GM19452 (cell line): ENCODE data around the gene HLA-DOA.

Experiments used
- ATAC-seq: cut with Tn5 transposase; IDR thresholded peaks from one replicate; pipeline ENCODE4 v1.9.1; 2021; ENCODE audit not compliant: unreplicated experiment

The HLA-DOA gene

DNA sequence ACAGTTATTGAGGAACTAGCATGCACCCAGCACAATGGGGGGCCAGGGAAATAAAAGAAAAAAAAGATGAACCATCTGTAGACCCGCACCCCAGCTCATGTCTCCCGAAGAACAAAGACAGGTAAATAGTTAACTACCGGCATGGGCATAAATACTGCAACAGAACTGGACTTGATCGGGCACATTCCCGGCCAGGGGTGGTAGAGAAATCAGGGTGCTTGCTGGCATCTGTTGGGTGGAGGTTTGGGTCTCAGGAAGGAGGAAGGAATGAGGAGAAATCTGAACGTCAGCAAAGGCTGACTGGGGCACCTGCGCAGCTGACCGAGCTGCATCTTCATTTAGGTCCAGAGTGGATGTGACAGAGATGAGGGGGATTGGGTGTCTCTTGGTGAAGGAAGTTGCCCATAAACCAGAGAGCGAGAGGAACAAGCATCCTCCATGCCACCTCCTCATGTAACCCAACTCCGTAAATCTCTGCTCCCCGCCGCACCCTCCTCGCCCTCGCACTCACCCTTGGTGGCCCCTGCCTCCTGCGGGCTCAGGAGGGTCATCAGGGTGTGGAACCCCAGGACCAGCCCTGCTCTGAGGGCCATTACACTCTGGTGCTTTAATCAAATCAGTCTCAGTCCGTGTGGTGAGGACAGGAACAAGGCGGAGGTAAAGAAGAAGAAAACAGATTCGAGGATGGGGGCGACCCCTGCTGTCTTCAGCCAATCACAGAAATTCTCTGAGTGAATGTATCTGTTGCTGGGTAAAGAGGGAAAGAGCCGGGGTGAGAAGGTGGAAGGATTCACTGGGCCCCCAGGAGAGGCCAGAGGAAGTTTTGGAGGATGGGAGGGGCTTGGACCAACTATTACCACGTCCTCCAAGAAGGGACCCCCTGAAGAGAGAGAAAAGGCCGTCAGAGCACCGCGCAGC is at the start of gene HLA-DOA:
Gene HLA-DOA, minus strand, starts transcription at position 648 of the 918 bp plus-strand sequence.
- no peak for ATAC-seq

DNA sequence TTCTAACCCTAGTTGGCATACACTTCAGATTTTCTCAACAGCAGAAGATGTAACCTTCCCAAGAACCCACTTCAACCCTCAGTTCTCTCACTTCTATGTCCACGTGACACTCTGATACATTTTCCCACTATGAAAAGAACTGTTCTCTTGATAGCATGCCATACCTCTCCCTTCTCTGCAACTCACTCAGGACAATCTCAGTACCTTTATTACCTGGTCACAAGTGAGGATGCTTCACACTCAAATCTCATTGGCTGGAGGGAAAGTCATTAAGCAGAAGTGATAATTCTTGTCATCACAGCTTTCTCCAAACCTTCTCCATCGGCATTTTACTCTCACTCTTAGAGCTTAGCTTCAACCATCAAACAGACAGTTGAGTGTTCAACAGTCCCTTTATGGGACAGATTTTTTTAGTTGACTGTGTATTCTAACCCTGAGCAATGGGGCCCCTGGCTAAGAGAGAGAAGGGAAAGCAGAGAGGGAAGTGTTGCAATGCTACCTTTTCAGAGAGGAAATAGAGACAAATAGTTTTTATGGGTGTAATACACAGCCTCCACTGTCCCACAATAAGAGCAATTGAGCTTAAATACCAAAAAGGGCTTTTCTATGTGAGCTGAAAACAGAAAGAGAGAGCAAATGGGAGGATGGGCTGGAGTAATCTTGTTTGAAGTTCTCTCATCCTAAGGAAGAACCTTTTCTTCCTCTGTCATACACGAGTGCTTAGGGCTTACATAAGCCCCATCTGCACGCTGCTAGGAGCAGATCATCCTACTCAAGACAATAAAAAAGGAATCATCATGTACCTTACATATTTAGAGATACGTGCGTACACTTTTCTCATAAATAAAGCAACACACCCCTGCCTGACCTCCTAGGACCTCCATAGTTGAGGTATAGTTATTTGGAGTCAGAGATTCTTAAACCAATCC is 48.1 kb upstream of the HLA-DOA start:
- ATAC-seq, result no peak

DNA sequence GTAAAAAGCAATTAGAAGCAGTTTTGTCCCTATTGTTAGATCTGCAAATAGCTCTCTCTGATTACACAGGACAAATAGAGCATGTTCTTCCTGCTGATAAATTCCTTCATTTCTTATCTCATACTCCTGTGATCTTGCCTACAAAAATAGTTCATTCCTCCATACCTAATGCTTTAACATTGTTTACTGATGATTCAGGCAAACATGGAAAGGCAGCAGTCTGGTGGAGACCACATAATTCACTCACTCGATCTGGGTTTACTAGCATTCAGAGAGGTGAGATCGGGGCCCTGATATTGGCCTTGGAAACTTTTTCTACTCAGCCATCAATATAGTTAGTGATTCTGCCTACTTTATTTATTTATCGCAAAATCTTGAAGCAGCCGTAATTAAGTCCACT is 43.8 kb upstream of the HLA-DOA start:
- no peak for ATAC-seq

DNA sequence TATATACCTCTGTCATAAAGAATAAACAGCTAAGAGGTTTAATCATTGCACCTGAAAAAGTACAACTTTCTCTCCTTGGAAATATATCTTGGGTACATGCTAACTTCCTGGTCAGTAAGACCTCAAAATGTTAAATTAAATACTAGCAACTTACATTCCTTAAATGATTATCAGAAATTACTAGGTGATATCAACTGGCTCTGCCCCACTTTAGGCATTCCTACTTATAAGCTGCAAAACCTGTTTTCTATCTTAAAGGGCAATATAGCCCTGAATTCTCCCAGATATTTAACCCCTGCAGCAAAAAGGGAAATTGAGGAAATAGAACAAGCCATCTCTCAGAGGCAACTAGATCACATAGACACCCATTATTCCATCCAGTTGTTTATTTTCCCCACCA is 43.2 kb upstream of the HLA-DOA start:
- no peak for ATAC-seq

DNA sequence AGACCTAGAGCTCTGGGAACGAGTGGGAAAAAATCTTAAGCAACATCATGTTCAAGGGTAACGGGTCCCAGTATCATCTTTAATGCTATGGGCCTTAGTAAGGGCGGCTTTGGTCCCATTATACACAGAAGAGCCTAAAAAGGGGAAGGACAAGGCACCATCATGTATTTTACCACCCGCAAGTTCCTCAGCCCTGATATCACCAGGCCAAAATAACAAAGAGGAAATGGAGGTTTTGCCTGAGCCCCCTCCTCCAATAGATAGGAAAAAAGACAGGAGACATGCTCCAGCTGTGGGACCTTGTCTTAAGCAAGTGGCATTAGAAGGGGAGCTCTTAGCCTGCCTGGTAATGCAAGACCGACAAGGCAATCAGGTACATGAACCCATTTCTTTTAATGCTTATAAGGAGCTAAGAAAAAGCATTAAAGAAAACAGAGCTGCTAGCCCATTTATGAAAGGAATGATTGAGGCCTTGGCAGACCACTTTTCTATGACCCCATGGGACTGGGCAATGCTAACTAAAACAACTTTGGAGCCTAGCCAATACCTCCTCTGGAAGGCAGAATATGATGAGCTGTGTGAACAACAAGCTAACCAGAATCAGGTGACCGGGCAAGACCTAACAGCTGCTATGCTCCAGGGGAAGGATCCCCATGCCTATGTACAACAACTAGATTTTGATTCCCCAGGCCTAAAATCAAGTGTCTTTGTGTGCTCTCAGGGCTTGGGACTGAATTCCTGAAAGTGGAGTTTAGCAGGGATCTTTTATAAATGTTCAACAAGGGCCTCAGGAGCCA is 40.8 kb upstream of the HLA-DOA start:
- ATAC-seq, result no peak

DNA sequence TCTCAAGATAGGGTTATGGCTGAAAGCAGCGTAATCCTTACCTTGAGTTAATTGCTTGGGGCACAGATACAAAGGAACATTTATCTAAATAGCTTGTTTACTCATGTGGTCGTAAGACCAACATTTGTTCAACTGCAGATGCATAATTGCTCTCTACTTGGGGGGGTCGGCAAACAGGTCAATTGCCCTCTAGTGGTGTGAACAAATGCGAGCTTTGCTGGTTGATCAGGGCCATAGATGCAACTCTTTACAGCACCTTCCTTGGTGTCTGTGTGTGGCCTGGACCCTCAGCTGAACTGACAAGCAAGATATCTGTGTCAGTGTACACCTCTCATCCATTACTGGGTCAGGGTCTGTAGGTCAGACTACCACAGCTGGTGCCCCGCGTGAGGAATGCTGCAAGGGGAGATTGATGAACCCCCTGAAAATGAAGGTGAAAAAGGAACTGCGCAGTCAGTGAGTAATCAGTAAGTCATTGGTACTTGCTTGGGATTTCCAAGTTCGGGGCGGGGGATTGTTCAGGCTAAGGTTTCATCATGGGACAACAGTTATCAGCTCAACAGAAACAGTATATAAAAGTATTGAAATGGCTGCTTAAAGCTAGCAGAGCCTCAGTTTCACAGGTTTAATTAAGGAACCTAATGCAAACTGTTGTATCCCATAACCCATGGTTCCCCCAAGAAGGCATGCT is 40.1 kb upstream of the HLA-DOA start:
- ATAC-seq, result no peak

DNA sequence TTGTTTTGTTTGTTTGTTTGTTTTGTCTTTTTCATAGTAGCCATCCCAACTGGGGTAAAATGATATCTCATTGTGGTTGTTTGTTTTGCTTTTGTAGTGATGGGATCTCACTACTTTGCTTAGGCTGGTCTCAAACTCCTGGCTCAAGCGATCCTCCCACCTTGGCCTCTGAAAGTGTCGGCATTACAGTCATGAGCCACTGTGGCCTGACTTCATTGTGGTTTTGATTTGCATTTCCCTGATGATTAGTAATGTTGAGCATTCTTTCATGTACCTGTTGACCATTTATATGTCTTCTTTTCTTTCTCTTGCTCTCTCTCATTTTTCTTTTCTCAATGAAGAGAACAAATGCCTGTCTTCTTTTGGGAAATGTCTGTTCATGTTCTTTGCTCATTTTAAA is 30.8 kb upstream of the HLA-DOA start:
- no peak for ATAC-seq

DNA sequence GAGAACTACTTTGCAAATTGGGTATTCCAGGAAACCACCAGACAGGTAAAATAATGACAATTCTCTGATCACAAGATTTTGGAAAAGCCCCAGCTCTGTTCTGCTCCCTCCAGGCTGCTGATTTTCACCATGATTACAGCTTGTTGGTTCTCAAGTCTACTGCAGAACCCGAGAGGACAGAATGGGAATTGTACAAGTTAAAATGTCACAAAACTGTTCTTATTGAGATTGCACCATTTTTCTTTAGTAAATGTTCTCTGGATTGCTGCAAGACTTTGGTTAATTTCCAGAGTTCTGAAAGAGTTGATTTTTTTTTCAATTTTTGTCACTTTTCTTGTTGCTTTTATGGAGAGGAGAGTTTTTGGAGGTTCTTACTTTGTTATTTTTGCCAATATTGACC is 27.1 kb upstream of the HLA-DOA start:
- no peak for ATAC-seq

DNA sequence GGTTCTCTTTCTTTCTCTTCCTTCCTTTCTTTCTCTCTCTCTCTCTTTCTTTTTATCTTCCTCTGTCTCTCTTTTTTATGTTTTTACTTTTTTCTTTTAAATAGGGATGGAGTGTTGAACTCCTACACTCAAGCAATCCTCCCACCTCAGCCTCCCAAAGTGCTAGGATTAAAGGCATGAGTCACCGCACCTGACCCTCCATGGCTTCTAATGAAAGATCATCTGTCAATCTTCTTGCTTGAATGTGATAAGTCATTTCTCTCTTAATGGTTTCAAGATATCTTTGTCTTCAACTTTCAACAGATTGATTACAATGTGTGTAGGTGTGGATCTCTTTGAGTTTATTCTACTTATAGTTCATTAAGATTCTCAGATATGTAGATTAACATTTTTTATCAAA is 25.2 kb upstream of the HLA-DOA start:
- no peak for ATAC-seq

DNA sequence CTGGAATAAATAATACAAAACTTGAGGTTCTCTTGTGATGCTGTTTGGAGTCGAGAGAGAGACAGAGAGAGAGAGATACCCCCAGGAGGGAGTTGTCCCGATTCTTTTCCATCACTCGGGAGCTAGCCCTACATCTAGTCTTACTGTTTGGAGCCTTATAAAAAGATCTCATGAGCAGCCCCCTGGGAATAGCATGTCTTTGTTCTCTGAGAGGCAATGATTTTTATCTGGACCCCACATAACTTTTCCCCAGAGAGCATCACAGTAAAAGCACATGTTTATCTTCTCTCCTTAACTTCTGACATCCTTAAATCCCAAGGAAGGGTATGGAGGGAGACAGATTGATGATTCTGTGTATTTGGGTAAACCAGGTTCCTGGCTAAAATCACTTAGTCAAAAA is 20.9 kb upstream of the HLA-DOA start:
- no peak for ATAC-seq

DNA sequence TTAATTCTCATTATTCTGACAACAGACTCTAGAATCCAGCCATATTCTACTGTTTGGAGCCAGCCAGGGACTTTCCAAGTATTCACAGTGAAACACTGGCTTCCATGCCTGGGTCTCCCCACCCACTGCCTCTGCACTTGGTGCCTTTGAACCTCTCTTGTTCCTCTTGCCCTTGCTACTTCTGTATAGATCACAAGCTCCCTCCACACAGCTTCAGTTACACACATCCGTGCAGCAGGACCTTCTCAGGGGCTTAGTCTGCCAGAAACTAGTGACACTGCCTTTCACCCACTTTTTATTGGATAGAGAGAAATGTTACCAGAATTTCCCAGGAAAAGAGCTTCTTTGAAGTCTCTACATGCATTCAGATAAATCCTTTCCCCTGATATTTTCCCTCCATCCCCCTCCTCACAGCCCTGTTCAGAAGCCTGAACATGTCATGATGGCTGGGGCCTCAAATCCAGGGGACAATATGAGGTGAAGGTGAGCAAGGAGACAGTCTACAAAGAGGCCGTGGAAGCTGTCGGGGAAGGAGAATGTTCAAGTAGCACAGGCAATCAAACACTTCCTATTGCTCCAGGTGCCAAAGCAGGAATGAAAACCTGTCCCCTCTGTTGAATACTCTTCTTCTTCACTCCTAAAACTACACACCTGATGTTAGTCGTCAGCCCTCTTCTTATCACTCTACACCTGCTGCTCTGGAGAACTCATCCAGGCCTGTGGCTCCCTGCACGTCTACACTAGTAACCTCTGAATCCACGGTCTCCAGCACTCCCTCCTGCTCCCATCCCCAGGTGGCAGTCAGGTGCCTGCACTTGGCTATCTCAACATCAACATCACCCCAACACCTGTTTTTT is 20.2 kb upstream of the HLA-DOA start:
- peak; percentile 59 for ATAC-seq

DNA sequence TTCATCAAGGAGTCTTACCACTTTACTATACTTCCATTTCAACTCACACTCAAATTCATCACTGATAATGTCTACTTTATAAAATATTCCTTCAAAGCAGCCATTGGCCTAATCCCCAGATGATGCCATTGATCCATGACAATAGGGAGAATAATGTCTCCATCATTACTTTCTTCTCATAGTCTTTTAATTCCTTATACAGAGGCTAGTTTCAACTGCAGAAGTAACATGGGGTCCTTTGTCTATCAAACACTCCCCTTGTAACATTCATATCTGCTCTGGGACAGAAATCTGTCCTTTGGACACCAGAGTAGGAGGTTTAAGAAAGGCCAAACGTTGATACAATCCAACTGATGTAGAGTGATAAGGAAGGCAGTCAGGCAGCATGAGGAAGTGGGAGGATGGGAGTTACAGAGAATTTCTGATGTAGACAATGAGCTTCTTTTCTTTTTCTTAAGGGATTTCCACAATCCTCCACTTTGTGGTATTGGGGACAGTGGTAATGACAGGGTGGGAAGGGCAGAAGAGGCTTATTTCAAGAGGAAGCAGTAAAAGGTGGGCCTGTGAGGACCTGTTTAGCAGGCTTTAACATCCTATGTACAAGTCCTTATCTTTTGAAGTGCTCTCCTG is 18.9 kb upstream of the HLA-DOA start:
- ATAC-seq, result peak; percentile 1

DNA sequence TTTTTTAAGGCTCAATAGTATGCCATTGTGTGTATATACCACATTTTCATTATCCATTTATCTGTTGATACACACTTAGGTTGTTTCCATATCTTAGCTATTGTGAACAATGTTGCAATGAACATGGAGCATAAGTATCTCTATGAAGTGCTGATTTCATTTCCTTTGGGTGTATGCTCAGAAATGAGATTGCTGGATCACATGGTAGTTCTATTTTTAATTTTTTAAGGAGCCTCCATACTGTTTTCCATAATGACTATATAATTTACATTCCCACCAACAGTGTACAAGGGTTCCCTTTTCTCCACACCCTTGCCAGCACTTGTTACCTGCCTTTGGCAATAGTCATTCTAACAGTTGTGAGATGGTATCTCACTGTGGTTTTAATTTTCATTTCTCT is 15.1 kb upstream of the HLA-DOA start:
- no peak for ATAC-seq

DNA sequence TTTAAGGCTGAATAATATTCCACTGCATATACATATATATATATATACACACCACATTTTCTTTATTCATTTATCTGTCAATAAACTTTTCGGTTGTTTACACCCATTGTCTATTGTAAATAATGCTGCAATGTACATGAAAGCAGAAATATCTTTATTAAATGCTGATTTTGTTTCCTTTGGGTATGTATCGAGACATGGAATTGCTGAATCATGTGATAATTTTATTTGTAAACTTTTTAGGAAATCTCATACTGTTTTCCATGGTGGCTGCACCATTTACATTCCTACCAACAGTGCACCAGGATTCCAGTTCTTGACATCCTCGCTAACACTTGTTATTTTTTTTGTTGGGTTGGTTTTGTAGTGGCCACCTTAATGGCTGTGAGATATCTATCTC is 14.1 kb upstream of the HLA-DOA start:
- no peak for ATAC-seq

DNA sequence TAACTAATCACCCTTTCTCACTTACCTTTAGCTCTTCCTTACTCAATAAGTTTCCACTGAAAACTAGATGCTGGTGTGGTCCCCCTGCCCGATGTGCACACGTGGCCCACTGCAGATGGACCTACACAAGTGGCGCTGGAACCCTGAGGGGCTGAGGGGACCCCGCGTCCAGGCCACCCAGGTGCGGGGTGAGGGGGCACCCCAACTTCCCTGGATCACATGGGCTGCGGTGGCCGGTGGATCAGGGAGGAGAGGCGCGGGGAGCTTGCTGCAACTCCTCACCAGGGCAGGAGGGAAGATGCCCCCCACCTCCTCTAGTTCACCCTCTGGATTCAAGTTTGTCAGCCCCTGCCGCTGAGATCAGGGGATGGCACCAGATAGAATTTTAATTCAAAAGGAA is 12.5 kb upstream of the HLA-DOA start:
- ATAC-seq, result no peak

DNA sequence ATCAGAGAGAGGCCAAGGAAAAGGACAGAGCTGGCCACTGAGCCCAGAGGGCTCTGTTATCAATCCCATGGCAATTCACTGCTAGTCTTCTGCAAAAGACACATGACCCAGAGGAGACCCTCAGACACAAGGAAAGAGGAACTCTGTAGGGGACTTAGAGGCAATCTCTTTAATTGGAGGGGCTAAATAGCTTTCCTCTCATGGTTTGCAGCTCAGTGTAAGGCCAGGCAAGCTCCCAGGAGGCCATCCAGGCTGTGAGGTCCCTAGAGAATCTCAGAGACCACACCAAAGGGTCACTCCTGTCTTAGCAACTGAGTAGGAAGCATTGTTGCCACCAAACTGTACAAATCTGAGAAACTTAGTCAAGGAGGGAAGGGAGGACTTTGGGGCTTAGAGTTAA is 10.0 kb upstream of the HLA-DOA start:
- ATAC-seq, result peak; percentile 6

DNA sequence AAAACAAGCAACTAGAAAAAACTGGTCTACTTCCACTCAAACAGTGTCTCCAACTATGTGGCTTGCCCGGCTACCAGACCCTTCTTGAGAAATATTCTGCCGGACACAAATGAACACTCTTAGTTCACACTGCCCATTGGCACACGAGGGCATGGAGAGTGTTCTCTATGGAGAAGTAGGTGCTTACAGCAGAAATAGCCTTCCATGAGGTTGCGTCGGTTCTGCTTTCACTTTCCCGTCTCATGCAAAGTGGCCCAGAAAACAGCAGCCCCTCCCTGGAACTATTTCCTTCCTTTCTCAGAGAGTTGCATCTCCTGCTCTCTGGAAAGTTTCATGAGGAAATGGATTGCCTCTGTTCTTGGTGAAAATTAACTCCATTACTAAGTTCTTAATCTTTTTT is 9.5 kb upstream of the HLA-DOA start:
- ATAC-seq, result peak; percentile 60

DNA sequence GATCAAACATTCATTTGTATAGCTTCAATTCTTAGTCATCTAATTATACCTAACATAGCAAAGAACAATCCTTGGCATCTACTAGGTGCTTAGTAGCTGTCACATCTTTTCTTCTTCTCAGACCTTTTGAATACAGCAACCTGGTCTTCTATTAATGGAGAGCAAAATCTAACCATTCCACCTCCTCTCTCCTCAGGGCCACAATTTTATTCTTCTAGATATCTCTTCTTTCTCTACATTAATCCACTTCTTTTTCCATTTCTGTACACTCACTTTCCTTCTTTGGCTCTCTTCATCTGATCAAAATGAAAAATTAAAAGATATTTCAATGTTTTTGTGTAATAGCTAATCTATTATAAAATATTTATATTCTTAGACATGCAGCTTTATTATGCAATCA is 9.0 kb upstream of the HLA-DOA start:
- ATAC-seq, result no peak

DNA sequence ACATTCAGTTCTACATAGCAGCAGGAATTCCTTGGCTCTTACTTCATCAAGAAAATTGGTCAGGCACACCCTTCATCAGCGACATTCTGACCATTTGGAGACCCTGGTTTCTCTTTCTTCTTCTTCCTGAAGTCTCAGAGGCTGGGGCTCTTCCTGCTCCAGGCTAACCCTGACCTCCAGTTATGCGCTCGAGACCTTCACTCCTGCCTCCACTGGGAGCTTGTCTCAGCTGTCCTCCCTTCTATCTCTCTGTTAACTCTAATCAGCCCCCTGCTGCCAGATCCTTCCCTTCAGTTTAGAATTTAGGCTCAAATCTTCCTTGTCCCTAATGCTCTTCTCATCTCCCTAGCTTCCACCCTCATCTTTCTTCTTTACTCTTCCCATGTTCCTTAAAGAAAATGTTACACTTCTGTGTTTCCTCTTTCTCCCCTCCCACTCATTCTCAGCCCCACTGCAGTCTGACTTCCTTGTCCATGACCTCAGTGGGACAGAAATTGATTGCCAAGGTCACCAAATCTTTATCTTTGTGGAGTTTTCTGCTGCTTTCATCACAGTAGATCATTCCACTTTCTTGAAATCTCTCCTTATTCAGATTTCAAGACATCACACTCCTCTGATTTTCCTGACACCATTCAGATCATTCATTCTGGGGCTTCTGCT is 8.4 kb upstream of the HLA-DOA start:
- no peak for ATAC-seq
